ENCODE results near the gene FZD10. TPM values are rescaled to one million over a fixed set of nuclear protein-coding genes. Genes with fewer than 3 reads are reported as not detected.

Gene FZD10
- total and polyA plus RNA-seq, 12 donors = 0.07 to 0.44 (median 0.14) TPM; not detected in 3

GRCh38 chr12:130199581-130200390 is 37.5 kb downstream of the FZD10 start:
- TF ChIP-seq POLR2A (IDR thresholded peaks at IDR 0.05) (no peak), CTCF (IDR thresholded peaks at IDR 0.05) (no peak)
- H3K4me1 ChIP-seq (replicated peaks in 1 of 2) = no peaks in the 10 kb centered on the region
- H3K36me3 ChIP-seq (replicated peaks in 1 of 2) = no peaks in the 10 kb centered on the region
- no peak overlapping the region for H3K27ac ChIP-seq
- no peaks in the 10 kb centered on the region for H3K9me3 ChIP-seq (replicated peaks in 1 of 3)
- H3K27me3 ChIP-seq = no peaks in the 10 kb centered on the region
- DNase-seq = no peak
- intact Hi-C loops (cut with DNase I) = no loop called here
- 54 to 61% (median 57%) methylated on average over 18 of the region's 18 CpGs for WGBS, 4 donors
- no peak overlapping the region for H3K4me3 ChIP-seq

GRCh38 chr12:130200445-130200844 is 38.2 kb downstream of the FZD10 start:
- TF ChIP-seq CTCF (IDR thresholded peaks at IDR 0.05) (no peak), POLR2A (IDR thresholded peaks at IDR 0.05) (no peak)
- H3K9me3 ChIP-seq (replicated peaks in 1 of 3) = no peaks in the 10 kb centered on the region
- H3K27ac ChIP-seq = no peak overlapping the region
- intact Hi-C loops (cut with DNase I) = no loop called here
- no peaks in the 10 kb centered on the region for H3K36me3 ChIP-seq (replicated peaks in 1 of 2)
- no peak overlapping the region for H3K4me3 ChIP-seq
- WGBS, 4 donors = 78 to 85% (median 82%) methylated on average over 7 of the region's 7 CpGs
- no peak for DNase-seq
- no peaks in the 10 kb centered on the region for H3K4me1 ChIP-seq (replicated peaks in 1 of 2)
- no peaks in the 10 kb centered on the region for H3K27me3 ChIP-seq

DNA sequence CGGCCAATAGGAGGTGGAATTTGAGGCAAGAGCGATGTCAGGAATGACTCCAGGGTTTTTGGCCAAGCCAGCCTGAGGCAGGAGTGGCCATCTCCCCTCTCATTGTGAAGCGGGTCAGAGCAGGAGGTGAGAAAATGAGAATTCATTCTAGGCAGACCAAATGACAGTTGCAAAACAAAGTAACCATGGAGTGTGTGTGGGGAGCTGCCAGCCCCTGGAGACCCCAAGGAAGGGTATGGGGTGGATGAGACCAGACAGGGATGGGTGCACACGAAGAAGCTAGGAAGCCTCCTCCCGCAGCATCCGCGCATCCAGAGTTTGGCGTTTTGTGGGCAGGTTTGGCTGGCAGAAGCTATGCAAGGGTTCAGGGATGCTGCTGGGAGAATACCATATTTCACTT is 38.8 kb downstream of the FZD10 start:
- no peaks in the 10 kb centered on the region for H3K9me3 ChIP-seq (replicated peaks in 1 of 3)
- no peaks in the 10 kb centered on the region for H3K4me1 ChIP-seq (replicated peaks in 1 of 2)
- no peaks in the 10 kb centered on the region for H3K27me3 ChIP-seq
- TF ChIP-seq CTCF (IDR thresholded peaks at IDR 0.05) (no peak), POLR2A (IDR thresholded peaks at IDR 0.05) (no peak)
- 81 to 92% (median 89%) methylated on average over 8 of the region's 8 CpGs for WGBS, 4 donors
- DNase-seq = no peak
- H3K4me3 ChIP-seq = no peak overlapping the region
- H3K36me3 ChIP-seq (replicated peaks in 1 of 2) = no peaks in the 10 kb centered on the region
- H3K27ac ChIP-seq = no peak overlapping the region
- intact Hi-C loops (cut with DNase I) = no loop called here

DNA sequence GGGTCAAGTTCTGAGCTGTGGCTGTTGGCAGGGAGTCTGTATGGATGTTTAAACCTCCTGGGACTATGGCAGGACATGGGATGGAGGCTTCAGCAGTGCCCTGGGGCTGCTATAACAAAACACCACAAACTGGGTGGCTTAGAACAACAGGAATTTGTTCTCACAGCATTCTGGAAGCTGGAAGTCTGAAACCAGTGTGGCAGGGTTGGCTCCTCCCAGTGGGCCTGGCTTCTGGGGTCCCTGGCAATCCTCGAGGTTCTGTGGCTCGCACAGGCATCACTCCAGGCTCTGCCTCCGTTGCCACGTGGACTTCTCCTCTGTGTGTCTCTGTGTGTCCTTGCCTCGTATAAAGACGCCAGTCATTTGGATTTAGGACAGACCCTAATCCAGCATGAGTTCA is 39.9 kb downstream of the FZD10 start:
- Histone ChIP-seq H3K4me3 (no peak overlapping the region), H3K9me3 (replicated peaks in 1 of 3) (no peaks in the 10 kb centered on the region), H3K27ac (no peak overlapping the region), H3K4me1 (replicated peaks in 1 of 2) (no peaks in the 10 kb centered on the region), H3K27me3 (no peaks in the 10 kb centered on the region), H3K36me3 (replicated peaks in 1 of 2) (no peaks in the 10 kb centered on the region)
- intact Hi-C loops (cut with DNase I) = no loop called here
- TF ChIP-seq POLR2A (IDR thresholded peaks at IDR 0.05) (no peak), CTCF (IDR thresholded peaks at IDR 0.05) (no peak)
- DNase-seq = no peak
- 55 to 84% (median 59%) methylated on average over 6 of the region's 6 CpGs for WGBS, 4 donors

All from adrenal gland (tissue), 12 donors.